Esophagus squamous epithelium (tissue), 4 donors: Measurements from ENCODE around the gene KCNMA1.

Experiments used
- POLR2A ChIP-seq, 4 donors: fragments of 450-650 bp; IDR thresholded peaks; one replicate each; pipeline ENCODE4 v1.6.1; 2017; ENCODE audit warnings: antibody characterized with exemption in 4 of 4, mild to moderate bottlenecking in 4 of 4, moderate library complexity in 3 of 4
- TF ChIP-seq, protein P1 (sequence below), 6 experiments: fragments of 450-650 bp in 4 of 6; fragments of 200-600 bp in 2 of 6; sonication (generic) in 2 of 6; IDR thresholded peaks; one replicate each; pipeline ENCODE4 v1.5.1; 2016 to 2019; ENCODE audit warnings: antibody characterized with exemption in 6 of 6, mild to moderate bottlenecking in 4 of 6, moderate library complexity in 4 of 6

DNA sequence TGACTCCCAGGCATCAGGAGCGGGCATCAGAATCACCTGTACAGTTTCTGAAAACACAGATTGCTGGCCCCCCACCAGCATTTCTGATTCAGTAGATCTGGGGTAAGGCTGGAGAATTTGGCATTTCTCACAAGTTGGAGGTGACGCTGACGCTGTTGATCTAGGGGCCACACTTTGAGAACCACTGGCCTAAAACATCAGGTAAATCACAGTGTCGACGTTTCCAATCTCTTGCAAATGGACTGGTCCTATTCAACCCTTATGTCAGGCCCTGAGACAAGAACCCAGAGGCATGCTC is 564.0 kb downstream of the KCNMA1 start:
- TF ChIP-seq, protein P1, sequence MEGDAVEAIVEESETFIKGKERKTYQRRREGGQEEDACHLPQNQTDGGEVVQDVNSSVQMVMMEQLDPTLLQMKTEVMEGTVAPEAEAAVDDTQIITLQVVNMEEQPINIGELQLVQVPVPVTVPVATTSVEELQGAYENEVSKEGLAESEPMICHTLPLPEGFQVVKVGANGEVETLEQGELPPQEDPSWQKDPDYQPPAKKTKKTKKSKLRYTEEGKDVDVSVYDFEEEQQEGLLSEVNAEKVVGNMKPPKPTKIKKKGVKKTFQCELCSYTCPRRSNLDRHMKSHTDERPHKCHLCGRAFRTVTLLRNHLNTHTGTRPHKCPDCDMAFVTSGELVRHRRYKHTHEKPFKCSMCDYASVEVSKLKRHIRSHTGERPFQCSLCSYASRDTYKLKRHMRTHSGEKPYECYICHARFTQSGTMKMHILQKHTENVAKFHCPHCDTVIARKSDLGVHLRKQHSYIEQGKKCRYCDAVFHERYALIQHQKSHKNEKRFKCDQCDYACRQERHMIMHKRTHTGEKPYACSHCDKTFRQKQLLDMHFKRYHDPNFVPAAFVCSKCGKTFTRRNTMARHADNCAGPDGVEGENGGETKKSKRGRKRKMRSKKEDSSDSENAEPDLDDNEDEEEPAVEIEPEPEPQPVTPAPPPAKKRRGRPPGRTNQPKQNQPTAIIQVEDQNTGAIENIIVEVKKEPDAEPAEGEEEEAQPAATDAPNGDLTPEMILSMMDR (IDR thresholded peaks at IDR 0.05), result no peak
- TF ChIP-seq POLR2A (IDR thresholded peaks at IDR 0.05), result no peak
